Skeletal muscle satellite cell (primary cell): Measurements from ENCODE around the gene TMEFF2.

Source experiments
- H3K27me3 ChIP-seq: 2 replicates; pipeline ENCODE4 v1.7.0; 2013; ENCODE audit warnings: low read length; ENCODE audit not compliant: control insufficient read depth, insufficient read depth
- H3K36me3 ChIP-seq: 2 replicates; pipeline ENCODE4 v1.7.0; 2013; ENCODE audit warnings: mild to moderate bottlenecking, control low read depth, low read length; ENCODE audit not compliant: insufficient read depth
- H3K4me1 ChIP-seq: 2 replicates; pipeline ENCODE4 v1.7.0; 2013; ENCODE audit warnings: low read length; ENCODE audit not compliant: control insufficient read depth, insufficient read depth
- H3K4me2 ChIP-seq: 2 replicates; pipeline ENCODE4 v1.7.0; 2013; ENCODE audit warnings: mild to moderate bottlenecking, low read length
- H3K4me3 ChIP-seq: 2 replicates; pipeline ENCODE4 v1.7.0; 2013; ENCODE audit warnings: low read length
- H3K9ac ChIP-seq: 2 replicates; pipeline ENCODE4 v1.7.0; 2013; ENCODE audit warnings: mild to moderate bottlenecking, low read depth, low read length, moderate library complexity
- H3K9me3 ChIP-seq: replicated peaks from 2 replicates; pipeline ENCODE4 v1.7.0; 2013; ENCODE audit warnings: mild to moderate bottlenecking, control low read depth, low read length

The TMEFF2 gene

DNA sequence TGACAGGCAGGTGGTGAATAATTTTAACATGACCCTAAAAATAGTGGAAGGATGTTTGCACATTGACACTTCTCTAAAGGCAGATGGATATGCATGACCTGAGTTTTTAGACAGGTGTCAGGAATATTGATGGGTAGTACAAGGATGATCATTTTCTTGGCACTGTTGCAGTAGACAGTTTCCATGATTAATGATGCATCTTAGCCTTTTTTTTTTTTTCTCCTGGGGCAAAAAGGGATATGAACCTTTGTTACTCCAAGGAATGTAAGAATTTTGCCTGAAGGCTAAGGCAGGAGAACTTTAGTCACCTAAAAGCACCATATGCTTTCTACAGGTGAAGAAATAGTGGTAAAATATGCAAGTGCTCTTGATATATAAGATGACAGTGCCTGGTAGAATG lies 211.5 kb downstream of the TMEFF2 start:
- Histone ChIP-seq H3K4me3 (no peak overlapping the region), H3K9me3 (no peaks in the 10 kb centered on the region), H3K4me2 (peak overlapping the region; percentile 7), H3K9ac (no peak overlapping the region), H3K27me3 (no peaks in the 10 kb centered on the region), H3K36me3 (no peaks in the 10 kb centered on the region), H3K4me1 (peaks cover 15% of the 10 kb centered on the region)

DNA sequence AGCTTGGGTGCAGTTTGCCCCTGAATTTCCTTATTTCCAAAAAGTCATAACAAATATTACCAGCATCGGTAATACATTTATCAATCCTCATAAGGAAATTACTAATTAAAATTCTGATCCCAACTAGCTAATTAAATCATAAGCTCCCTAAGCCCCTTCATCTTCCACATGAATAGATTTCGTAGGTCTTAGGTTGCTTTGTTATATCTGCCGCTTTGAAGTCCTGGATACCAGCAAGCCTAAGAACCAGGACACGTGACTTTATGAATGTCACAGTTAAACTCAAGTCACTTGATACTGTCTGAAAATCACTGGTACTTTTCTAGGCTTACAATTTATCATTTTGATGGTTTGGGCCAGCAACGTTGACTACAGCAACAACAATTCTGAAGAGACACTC lies 213.0 kb downstream of the TMEFF2 start:
- Histone ChIP-seq H3K9ac (no peak overlapping the region), H3K27me3 (no peaks in the 10 kb centered on the region), H3K9me3 (no peaks in the 10 kb centered on the region), H3K4me3 (no peak overlapping the region), H3K4me2 (no peak overlapping the region), H3K36me3 (no peaks in the 10 kb centered on the region), H3K4me1 (peaks cover 30% of the 10 kb centered on the region)

DNA sequence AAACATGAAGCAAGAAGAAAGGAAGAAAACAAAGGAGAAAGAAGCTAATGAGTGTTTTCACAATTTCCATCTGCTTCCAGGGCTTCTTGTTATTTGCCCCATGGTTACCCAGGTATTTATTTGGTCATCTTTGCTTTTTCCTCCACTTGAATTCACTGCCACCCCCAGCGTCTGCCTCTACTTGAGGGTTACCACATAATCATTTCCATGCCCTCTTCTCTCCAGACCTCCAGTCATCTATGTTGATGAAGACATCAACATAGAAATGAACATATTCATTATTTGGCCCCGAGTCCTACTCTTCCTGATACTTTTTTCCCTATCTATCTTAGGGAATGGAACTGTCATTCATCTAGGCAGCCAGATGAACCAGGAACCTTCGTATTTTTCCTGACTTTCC lies 214.2 kb downstream of the TMEFF2 start:
- no peak overlapping the region for H3K4me3 ChIP-seq
- no peak overlapping the region for H3K9ac ChIP-seq
- H3K27me3 ChIP-seq: no peaks in the 10 kb centered on the region
- no peaks in the 10 kb centered on the region for H3K9me3 ChIP-seq
- peaks cover 35% of the 10 kb centered on the region for H3K4me1 ChIP-seq
- no peak overlapping the region for H3K4me2 ChIP-seq
- no peaks in the 10 kb centered on the region for H3K36me3 ChIP-seq

DNA sequence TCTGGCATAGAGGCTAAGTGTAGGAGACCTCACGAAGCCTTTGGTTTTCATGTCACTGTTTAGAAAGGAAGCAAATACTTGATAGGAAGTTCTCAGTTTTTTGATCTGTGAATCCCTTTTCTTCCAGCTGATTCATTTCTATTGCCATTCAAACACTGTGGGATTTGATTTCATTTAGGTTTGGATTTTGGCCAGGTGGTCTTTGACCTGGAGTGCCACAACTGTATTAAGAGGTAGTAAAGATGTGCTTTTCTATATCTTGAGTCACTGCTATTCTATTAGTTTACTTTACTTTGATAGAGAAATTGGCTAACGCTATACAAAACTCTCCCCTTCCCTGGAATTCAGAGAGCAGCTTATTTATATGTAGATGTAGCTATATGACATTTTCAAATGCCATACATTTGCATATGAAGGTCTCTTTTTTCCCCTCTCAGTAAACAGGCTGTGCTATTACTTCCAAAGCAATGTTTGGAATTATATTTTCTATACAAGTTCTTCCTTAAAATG lies 215.5 kb downstream of the TMEFF2 start:
- Histone ChIP-seq H3K36me3 (no peaks in the 10 kb centered on the region), H3K27me3 (no peaks in the 10 kb centered on the region), H3K4me2 (no peak overlapping the region), H3K4me3 (no peak overlapping the region), H3K9me3 (no peaks in the 10 kb centered on the region), H3K9ac (no peak overlapping the region), H3K4me1 (peaks cover 35% of the 10 kb centered on the region)

DNA sequence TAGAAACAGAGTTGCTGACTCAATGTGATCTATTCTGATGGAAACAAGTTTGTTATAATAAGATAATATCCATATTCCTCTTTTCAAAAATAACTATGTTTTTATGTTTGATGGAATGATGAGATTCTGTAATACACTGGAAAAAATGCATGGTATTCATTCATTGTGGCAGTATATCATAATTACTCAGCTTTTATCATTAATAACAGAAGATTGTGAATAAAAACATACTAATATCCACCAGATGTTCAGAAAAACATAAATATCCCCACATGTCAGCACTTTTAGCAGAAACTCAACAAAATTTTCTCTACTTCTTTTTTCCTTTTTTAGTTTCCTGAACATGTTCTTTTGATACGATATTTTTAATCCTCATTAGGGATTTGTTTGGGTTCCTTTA lies 217.0 kb downstream of the TMEFF2 start:
- H3K4me2 ChIP-seq: no peak overlapping the region
- no peaks in the 10 kb centered on the region for H3K36me3 ChIP-seq
- no peak overlapping the region for H3K4me3 ChIP-seq
- peaks cover 27% of the 10 kb centered on the region for H3K4me1 ChIP-seq
- no peaks in the 10 kb centered on the region for H3K27me3 ChIP-seq
- no peaks in the 10 kb centered on the region for H3K9me3 ChIP-seq
- no peak overlapping the region for H3K9ac ChIP-seq

DNA sequence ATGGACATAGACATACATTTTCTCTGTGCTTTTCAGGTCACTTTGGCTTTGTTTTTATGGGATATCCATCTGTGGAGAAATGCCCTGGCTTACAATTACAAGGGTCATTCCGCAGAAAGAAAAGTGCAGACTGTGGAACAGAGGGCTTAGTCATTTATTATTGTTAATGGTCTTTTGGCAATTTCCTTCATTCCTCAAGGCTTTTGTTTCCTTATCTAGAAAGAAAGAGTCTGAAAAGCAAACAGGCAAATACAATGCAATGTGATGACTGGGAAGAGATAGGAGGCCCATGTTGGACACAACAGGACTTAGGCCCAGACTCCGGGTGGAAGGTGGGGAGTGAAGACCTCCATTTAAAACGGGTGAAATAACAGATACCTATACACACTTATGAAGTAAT lies 218.3 kb downstream of the TMEFF2 start:
- no peaks in the 10 kb centered on the region for H3K9me3 ChIP-seq
- no peaks in the 10 kb centered on the region for H3K36me3 ChIP-seq
- peaks cover 27% of the 10 kb centered on the region for H3K4me1 ChIP-seq
- no peaks in the 10 kb centered on the region for H3K27me3 ChIP-seq
- peak overlapping the region; percentile 1 for H3K4me2 ChIP-seq
- no peak overlapping the region for H3K9ac ChIP-seq
- H3K4me3 ChIP-seq: no peak overlapping the region

DNA sequence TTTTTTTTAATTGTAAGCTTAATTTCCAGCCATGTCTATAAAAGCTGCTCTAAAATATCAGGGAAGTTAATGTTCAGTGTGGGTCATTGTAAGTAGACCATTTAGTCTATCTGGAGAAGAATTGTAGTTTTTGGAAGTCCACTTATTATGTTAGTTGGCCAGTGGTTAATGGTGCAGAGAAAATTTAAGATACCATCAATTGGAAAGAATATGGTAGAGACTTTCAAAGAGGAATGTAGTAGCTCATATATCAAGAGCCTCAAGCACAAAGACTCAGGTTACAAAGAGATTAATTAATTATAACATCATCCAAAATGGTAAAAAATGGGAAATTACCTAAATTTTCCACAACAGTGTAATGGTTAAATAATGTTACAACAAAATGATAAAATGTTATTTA lies 220.1 kb downstream of the TMEFF2 start:
- Histone ChIP-seq H3K27me3 (no peaks in the 10 kb centered on the region), H3K4me3 (no peak overlapping the region), H3K4me1 (peaks cover 27% of the 10 kb centered on the region), H3K9me3 (no peaks in the 10 kb centered on the region), H3K36me3 (no peaks in the 10 kb centered on the region), H3K4me2 (no peak overlapping the region), H3K9ac (no peak overlapping the region)

DNA sequence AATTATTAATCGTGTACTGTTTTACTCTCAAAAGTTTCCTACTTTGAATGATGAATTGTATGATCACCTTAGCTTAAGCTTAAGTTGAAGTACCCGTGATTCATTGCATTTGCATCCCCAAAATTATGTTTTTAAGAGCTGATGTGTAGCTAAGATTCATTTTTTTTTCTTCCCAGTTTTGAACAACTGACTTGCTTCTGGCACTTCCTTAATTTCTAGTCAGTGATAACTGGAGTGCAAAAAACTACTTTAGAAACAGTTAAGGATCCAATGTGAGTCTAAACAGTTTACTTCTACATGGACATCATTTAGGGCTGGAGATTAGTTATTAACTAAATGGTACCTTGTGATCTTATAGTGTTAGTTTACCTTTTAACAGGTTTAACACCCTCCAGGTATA lies 223.9 kb downstream of the TMEFF2 start:
- Histone ChIP-seq H3K9me3 (no peaks in the 10 kb centered on the region), H3K4me1 (peaks cover under 1% of the 10 kb centered on the region), H3K4me2 (no peak overlapping the region), H3K36me3 (no peaks in the 10 kb centered on the region), H3K9ac (no peak overlapping the region), H3K27me3 (no peaks in the 10 kb centered on the region), H3K4me3 (no peak overlapping the region)

DNA sequence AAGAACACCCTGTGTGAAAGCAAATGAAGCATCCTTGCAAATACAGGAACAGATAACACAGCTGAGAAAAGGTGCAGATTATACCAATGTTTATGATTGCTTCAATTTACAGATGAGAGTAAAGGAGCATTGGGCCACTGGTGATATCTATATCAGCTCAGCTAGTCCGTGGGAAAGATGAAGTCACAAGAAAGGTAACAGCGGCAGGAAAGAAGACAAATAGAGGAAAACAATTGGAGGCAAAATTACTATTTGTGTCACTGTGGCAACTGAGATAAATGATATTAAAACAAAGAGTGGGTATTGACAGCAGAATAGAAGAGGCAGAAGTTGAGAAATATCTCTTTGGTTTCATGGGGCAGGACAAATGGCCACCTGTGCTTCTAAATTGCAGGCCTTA lies 226.6 kb downstream of the TMEFF2 start:
- Histone ChIP-seq H3K4me2 (no peak overlapping the region), H3K9ac (no peak overlapping the region), H3K4me1 (no peaks in the 10 kb centered on the region), H3K27me3 (no peaks in the 10 kb centered on the region), H3K36me3 (no peaks in the 10 kb centered on the region), H3K4me3 (no peak overlapping the region), H3K9me3 (no peaks in the 10 kb centered on the region)

DNA sequence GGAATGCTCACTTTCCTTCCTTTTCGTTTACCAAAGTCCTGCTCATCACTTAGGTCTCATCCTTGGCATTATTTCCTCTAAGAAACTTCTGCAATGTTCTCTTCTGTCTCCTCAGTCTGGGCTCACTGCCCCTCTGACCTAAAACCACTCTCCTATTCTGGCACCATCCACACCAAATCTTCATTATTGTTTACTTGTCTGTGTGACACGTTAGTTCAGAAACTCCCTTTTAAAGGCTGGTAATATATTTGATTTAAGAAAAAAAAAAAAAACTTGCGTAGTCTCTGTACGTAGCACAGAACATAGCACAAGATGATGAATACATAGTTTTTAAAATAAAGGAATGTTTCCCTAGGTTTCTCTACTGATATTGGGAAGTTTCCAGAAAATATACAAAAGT lies 229.0 kb downstream of the TMEFF2 start:
- no peaks in the 10 kb centered on the region for H3K4me1 ChIP-seq
- H3K27me3 ChIP-seq: no peaks in the 10 kb centered on the region
- H3K36me3 ChIP-seq: no peaks in the 10 kb centered on the region
- H3K4me3 ChIP-seq: no peak overlapping the region
- no peak overlapping the region for H3K4me2 ChIP-seq
- H3K9me3 ChIP-seq: no peaks in the 10 kb centered on the region
- H3K9ac ChIP-seq: no peak overlapping the region

DNA sequence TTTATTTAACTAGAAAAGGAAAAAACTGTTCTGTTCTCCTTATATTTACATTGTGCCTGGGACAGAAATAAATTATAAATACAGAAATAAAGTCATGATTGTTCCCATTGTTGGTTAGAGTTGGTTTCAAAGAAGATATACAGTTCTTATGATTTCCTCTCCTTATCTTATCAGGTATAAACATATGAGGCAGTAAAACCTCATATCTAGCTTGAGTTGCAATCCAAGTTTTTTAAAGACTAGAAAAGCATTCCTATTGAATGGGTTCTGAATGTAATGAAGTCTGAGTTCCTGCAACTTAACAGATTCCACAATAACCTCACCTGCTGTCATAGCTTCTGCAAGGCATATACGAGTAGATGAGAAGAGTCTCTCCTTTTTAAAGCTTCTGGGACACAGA lies 233.2 kb downstream of the TMEFF2 start:
- Histone ChIP-seq H3K9ac (no peak overlapping the region), H3K36me3 (no peaks in the 10 kb centered on the region), H3K4me2 (no peak overlapping the region), H3K4me3 (no peak overlapping the region), H3K27me3 (no peaks in the 10 kb centered on the region), H3K9me3 (no peaks in the 10 kb centered on the region), H3K4me1 (no peaks in the 10 kb centered on the region)

DNA sequence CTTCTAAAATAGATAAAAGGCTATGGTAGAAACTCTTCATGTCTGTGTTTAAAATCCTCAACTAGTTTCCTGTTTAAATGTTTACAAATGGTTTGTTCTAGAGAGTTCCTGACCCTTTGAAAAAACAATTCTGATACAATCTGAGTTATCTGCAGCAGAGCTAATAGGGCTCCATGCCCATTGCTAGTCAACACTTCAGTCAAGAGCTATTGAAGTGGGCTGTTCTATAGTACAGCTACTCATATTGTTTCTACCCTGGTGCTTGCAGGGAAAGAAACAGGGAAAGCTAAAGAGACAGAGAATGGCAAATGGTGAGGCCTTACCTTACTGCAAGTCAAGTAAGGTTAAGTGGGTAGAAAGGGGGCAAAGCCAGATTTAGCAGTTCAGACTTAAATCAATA lies 235.5 kb downstream of the TMEFF2 start:
- no peaks in the 10 kb centered on the region for H3K27me3 ChIP-seq
- no peak overlapping the region for H3K4me2 ChIP-seq
- peaks cover 5% of the 10 kb centered on the region for H3K4me1 ChIP-seq
- H3K36me3 ChIP-seq: no peaks in the 10 kb centered on the region
- no peaks in the 10 kb centered on the region for H3K9me3 ChIP-seq
- no peak overlapping the region for H3K9ac ChIP-seq
- H3K4me3 ChIP-seq: no peak overlapping the region
